Glutamatergic neuron (in vitro differentiated cells): ENCODE results near the gene RPS6KA5. TPM values are rescaled to one million over a fixed set of nuclear protein-coding genes. Genes with fewer than 3 reads are reported as not detected.

ENCODE experiments used
- DNase-seq: peaks from one replicate; pipeline ENCODE4 v3.0.0; 2022
- H3K27ac Mint-ChIP-seq: one replicate; pipeline ENCODE4 v1.8.0; 2020; ENCODE audit warnings: mild to moderate bottlenecking, mixed read lengths, inconsistent platforms; ENCODE audit not compliant: unreplicated experiment
- H3K27me3 Mint-ChIP-seq: one replicate; pipeline ENCODE4 v1.8.0; 2020; ENCODE audit warnings: mild to moderate bottlenecking, moderate library complexity, mixed read lengths, inconsistent platforms; ENCODE audit not compliant: unreplicated experiment
- H3K36me3 Mint-ChIP-seq: one replicate; pipeline ENCODE4 v1.8.0; 2020; ENCODE audit warnings: mild to moderate bottlenecking, mixed read lengths, inconsistent platforms; ENCODE audit not compliant: unreplicated experiment
- H3K4me1 Mint-ChIP-seq: one replicate; pipeline ENCODE4 v1.8.0; 2020; ENCODE audit warnings: mild to moderate bottlenecking, low read depth, mixed read lengths, inconsistent platforms; ENCODE audit not compliant: unreplicated experiment
- H3K4me3 Mint-ChIP-seq: one replicate; pipeline ENCODE4 v1.8.0; 2020; ENCODE audit warnings: mild to moderate bottlenecking, mixed read lengths, inconsistent platforms; ENCODE audit not compliant: unreplicated experiment
- H3K9me3 Mint-ChIP-seq: one replicate; pipeline ENCODE4 v1.8.0; 2020; ENCODE audit warnings: mild to moderate bottlenecking, moderate library complexity, mixed read lengths, inconsistent platforms; ENCODE audit not compliant: unreplicated experiment
- CTCF ChIP-seq: fragments of 200-600 bp; sonication (generic); IDR thresholded peaks from one replicate; pipeline ENCODE4 v1.5.0; 2021; ENCODE audit not compliant: partially characterized antibody, unreplicated experiment
- total RNA-seq: library from RNA; stranded (reverse); fragmentation: NEBNext Ultra II Directional; extraction: Animal tissue kit (Norgen Biotek cat#: 25700); gene quantifications from one replicate; pipeline ENCODE4 v1.2.1, GENCODE V29; 2021; ENCODE audit not compliant: unreplicated experiment

RPS6KA5 gene
- total RNA-seq, 1 donor from 2014 or later, result 3.8 TPM

- Mint-ChIP-seq H3K9me3 (no peaks in the 10 kb centered on the region), H3K4me3 (no peak overlapping the region), H3K27me3 (no peaks in the 10 kb centered on the region), H3K4me1 (no peaks in the 10 kb centered on the region), H3K36me3 (no peaks in the 10 kb centered on the region), H3K27ac (no peak overlapping the region)
- no peak for TF ChIP-seq CTCF
- DNase-seq, result no peak
These were observed 5.4 kb downstream of the RPS6KA5 start for GRCh38 chr14:91055016-91055415.

DNA sequence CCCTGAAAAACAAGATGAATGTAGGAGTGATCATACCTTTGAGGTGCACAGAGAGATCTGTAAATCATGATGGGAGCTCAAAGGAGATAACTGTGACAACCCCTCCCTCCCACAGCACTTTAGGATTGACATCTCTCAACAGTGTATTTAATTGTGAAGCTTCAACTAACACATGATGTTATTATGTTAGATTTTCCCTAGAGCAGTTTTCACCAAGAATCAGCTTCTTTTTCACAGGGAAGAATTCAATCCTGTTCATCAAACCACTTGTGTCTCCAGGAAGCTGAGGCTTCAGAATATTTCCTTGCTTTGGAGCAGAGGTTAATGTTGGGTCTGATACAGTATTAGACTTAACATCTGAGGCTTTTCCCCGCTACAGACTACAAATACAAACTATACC is 11.8 kb downstream of the RPS6KA5 start:
- Mint-ChIP-seq H3K4me3 (no peak overlapping the region), H3K9me3 (no peaks in the 10 kb centered on the region), H3K27me3 (no peaks in the 10 kb centered on the region), H3K36me3 (no peaks in the 10 kb centered on the region), H3K27ac (no peak overlapping the region), H3K4me1 (no peaks in the 10 kb centered on the region)
- no peak for TF ChIP-seq CTCF
- DNase-seq, result no peak

DNA sequence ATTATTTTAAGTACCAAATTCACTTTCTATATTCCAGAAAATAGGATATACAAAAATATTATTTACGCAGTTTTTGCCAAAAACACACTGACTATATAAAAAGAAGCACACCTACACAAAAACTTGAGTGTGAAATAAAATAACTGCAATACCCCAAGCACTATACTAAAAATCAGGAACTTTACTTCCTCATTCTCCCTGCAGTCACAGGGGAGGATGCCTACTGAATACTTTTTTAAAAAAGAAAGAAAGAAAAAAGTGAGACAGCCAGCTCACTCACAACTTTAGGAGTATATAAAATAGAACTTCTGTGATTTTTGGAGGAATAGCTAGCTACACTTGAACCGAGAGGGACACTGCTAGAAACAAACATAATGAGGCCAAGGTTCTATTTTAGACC is 12.2 kb downstream of the RPS6KA5 start:
- TF ChIP-seq CTCF, result no peak
- no peak for DNase-seq
- no peaks in the 10 kb centered on the region for H3K4me1 Mint-ChIP-seq
- no peaks in the 10 kb centered on the region for H3K36me3 Mint-ChIP-seq
- no peak overlapping the region for H3K27ac Mint-ChIP-seq
- no peaks in the 10 kb centered on the region for H3K9me3 Mint-ChIP-seq
- no peaks in the 10 kb centered on the region for H3K27me3 Mint-ChIP-seq
- H3K4me3 Mint-ChIP-seq, result no peak overlapping the region

GRCh38 chr14:91047174-91047753 is 13.2 kb downstream of the RPS6KA5 start:
- no peak for DNase-seq
- Mint-ChIP-seq H3K27me3 (no peaks in the 10 kb centered on the region), H3K36me3 (no peaks in the 10 kb centered on the region), H3K4me1 (no peaks in the 10 kb centered on the region), H3K4me3 (no peak overlapping the region), H3K27ac (no peak overlapping the region), H3K9me3 (no peaks in the 10 kb centered on the region)
- TF ChIP-seq CTCF, result no peak

DNA sequence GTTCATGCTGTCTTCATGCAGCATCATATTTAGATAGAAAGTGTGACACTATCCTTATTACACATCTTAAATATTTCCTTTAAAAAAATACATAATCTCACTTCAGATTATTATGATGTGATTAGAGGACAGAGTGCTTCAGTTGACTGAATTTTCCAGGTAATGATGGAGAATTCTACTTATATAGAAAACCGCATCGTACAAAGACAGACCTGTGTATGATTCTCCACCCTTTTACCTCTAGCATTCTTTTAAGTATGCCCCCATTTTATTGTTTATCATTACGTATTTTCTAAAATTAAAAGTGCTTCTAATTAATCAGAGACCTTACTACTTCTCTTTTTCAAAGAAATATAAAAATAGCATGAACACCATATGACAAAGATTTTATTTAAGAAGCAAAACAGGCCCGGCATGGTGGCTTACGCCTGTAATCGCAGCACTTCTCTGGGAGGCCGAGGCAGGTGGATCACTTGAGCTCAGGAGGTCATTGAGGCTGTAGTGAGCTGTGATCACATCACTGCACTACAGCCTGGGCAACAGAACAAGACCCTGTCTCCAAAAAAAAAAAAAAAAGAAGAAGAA is 13.9 kb downstream of the RPS6KA5 start:
- no peaks in the 10 kb centered on the region for H3K4me1 Mint-ChIP-seq
- H3K4me3 Mint-ChIP-seq, result no peak overlapping the region

More for the DNA sequence above, 13.9 kb downstream of the RPS6KA5 start:
- Mint-ChIP-seq H3K9me3 (no peaks in the 10 kb centered on the region), H3K27me3 (no peaks in the 10 kb centered on the region), H3K27ac (no peak overlapping the region), H3K36me3 (no peaks in the 10 kb centered on the region)
- TF ChIP-seq CTCF, result no peak
- no peak for DNase-seq
